CD4-positive, alpha-beta T cell (primary cell): ENCODE measurements around the gene KCNK17. TPM values are rescaled to one million over a fixed set of nuclear protein-coding genes. Genes with fewer than 3 reads are reported as not detected.
"Not testable (repeated sequence)": the region's sequence is repeated elsewhere in the genome, so short reads cannot be mapped to it uniquely, and the experiment has no call there.

Source experiments
- ATAC-seq: fragments of 200-7000 bp; cut with Tn5 transposase; one replicate; pipeline ENCODE4 v1.10.0; 2022; ENCODE audit warnings: mild to moderate bottlenecking; ENCODE audit not compliant: poor library complexity
- CTCF ChIA-PET: fragments of 350-600 bp; sonication (Branson Sonifier 250); formaldehyde crosslinking; loops from one replicate; lab custom pipeline; 2021; ENCODE audit warnings: antibody characterized with exemption, inconsistent platforms; lab: Charles Lee
- POLR2A ChIA-PET: fragments of 350-600 bp; sonication (Branson Sonifier 250); formaldehyde crosslinking; loops from one replicate; lab custom pipeline; 2021; ENCODE audit warnings: antibody characterized with exemption, inconsistent platforms; lab: Charles Lee
- DNase-seq, 14 experiments: peaks; one replicate each; pipeline ENCODE4 v3.0.0-alpha.2; 2013 to 2020; ENCODE audit warnings: mixed read lengths in 2 of 14
- H3K27ac ChIP-seq, 2 donors: one replicate each; pipeline versions ENCODE4 v1.5.1 to v1.7.0; 2013; ENCODE audit warnings: low read length in 2 of 2, low read depth in 1 of 2, mild to moderate bottlenecking in 1 of 2
- H3K27me3 ChIP-seq, 2 experiments: 1 replicate in 1 of 2; 2 replicates in 1 of 2; pipeline versions ENCODE4 v1.6.1 to v1.7.0; 2013; ENCODE audit warnings: low read length in 2 of 2, control low read depth in 1 of 2, mild to moderate bottlenecking in 1 of 2, moderate library complexity in 1 of 2; ENCODE audit not compliant: insufficient read depth in 2 of 2, control insufficient read depth in 1 of 2
- H3K36me3 ChIP-seq: one replicate; pipeline ENCODE4 v1.6.1; 2013; ENCODE audit warnings: low read length, control low read depth; ENCODE audit not compliant: insufficient read depth
- H3K4me1 ChIP-seq: one replicate; pipeline ENCODE4 v1.6.1; 2013; ENCODE audit warnings: low read length, control low read depth; ENCODE audit not compliant: insufficient read depth
- H3K4me3 ChIP-seq: one replicate; pipeline ENCODE4 v1.5.1; 2013; ENCODE audit warnings: mild to moderate bottlenecking, low read length, moderate library complexity
- H3K9me3 ChIP-seq, 2 experiments: 1 replicate in 1 of 2; 2 replicates in 1 of 2; pipeline versions ENCODE4 v1.6.1 to v1.7.0; 2013; ENCODE audit warnings: low read length in 2 of 2, mild to moderate bottlenecking in 2 of 2, control low read depth in 1 of 2, moderate library complexity in 1 of 2; ENCODE audit not compliant: control insufficient read depth in 1 of 2, insufficient read depth in 1 of 2
- H3K27ac Mint-ChIP-seq: one replicate; pipeline ENCODE4 v1.8.0; 2020; ENCODE audit warnings: mixed read lengths
- H3K27me3 Mint-ChIP-seq: one replicate; pipeline ENCODE4 v1.8.0; 2021; ENCODE audit warnings: mixed read lengths
- H3K36me3 Mint-ChIP-seq: one replicate; pipeline ENCODE4 v1.8.0; 2021; ENCODE audit warnings: low read depth, mixed read lengths
- H3K4me1 Mint-ChIP-seq: one replicate; pipeline ENCODE4 v1.8.0; 2021; ENCODE audit warnings: low read depth, mixed read lengths
- H3K4me3 Mint-ChIP-seq: one replicate; pipeline ENCODE4 v1.8.0; 2020; ENCODE audit warnings: mild to moderate bottlenecking, mixed read lengths
- H3K9me3 Mint-ChIP-seq: one replicate; pipeline ENCODE4 v1.8.0; 2020; ENCODE audit warnings: mixed read lengths
- intact Hi-C, 2 experiments: fragments of 100-400 bp; cut with DNase I in 1 of 2; cut with micrococcal nuclease in 1 of 2; formaldehyde crosslinking; loops; one replicate each; pipeline versions ENCODE4 v1.15.1 to v1.9.0; 2023 to 2025; cut with DNase I, micrococcal nuclease
- total RNA-seq, 174 experiments: library from RNA in 2 of 174; stranded (reverse) in 2 of 174; gene quantifications; one replicate each; pipeline ENCODE4 v1.2.3 and lab custom pipeline; 2021 to 2026
- TF ChIP-seq, protein P1 (sequence below): fragments of 200-600 bp; IDR thresholded peaks from one replicate; pipeline ENCODE4 v1.8.0; 2022; ENCODE audit warnings: antibody characterized with exemption, mild to moderate bottlenecking

The KCNK17 gene
- total RNA-seq, 2 experiments from 2014 or later, result not detected

DNA sequence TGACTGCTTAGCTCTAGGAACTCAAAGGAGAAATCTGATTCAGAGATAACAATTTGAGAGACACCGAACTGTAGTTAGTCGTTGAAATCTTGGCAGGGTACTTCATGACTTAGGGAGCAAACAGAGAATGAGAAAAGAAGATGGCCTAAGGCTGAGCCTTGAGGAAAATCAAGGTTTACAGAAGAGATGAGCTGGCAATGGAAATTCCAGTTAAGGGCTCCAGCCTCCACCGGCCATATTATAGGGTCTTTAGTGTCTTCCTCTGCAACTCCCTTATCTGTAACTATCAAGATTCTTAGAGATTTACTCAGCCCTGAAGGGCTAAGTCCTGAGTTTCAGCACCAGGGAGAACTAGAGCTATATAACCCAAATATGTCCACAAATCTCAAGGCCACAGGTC, 26.6 kb downstream of the KCNK17 start:
- POLR2A ChIA-PET, result no interaction called here

DNA sequence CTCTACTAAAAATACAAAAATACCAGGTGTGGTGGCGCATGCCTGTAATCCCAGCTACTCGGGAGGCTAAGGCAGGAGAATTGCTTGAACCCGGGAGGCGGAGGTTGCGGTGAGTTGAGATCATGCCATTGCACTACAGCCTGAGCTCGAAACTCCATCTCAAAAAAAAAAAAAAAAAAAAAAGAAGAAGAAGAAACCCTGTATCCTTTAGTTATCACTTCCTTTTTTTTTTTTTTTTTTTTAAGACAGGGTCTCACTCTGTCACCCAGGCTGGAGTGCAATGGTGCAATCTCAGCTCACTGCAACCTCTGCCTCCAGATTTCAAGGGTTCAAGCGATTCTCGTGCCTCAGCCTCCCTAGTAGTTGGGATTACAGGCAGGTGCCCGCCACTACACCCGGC, 27.6 kb downstream of the KCNK17 start:
- H3K27ac Mint-ChIP-seq, H3K4me1 ChIP-seq, DNase-seq, H3K4me1 Mint-ChIP-seq, H3K36me3 Mint-ChIP-seq, H3K9me3 ChIP-seq, H3K27ac ChIP-seq, H3K27me3 ChIP-seq, H3K4me3 Mint-ChIP-seq, POLR2A ChIA-PET, H3K36me3 ChIP-seq, H3K9me3 Mint-ChIP-seq, ATAC-seq, H3K4me3 ChIP-seq, intact Hi-C loops, CTCF ChIA-PET, H3K27me3 Mint-ChIP-seq: not testable (repeated sequence)

More for the DNA sequence above, 26.6 kb downstream of the KCNK17 start:
- CTCF ChIA-PET, result no interaction called here
- no peaks in the 10 kb centered on the region for H3K27me3 ChIP-seq
- no peaks in the 10 kb centered on the region for H3K27me3 Mint-ChIP-seq
- no peaks in the 10 kb centered on the region for H3K9me3 ChIP-seq
- H3K27ac Mint-ChIP-seq, result no peak overlapping the region
- H3K4me3 ChIP-seq, result no peak overlapping the region
- no peak for ATAC-seq
- H3K9me3 Mint-ChIP-seq, result no peaks in the 10 kb centered on the region
- no peaks in the 10 kb centered on the region for H3K4me1 Mint-ChIP-seq
- intact Hi-C loops, result no loop called here
- no peaks in the 10 kb centered on the region for H3K36me3 Mint-ChIP-seq
- H3K4me1 ChIP-seq, result no peaks in the 10 kb centered on the region
- no peak for DNase-seq
- H3K4me3 Mint-ChIP-seq, result no peak overlapping the region
- TF ChIP-seq, protein P1, sequence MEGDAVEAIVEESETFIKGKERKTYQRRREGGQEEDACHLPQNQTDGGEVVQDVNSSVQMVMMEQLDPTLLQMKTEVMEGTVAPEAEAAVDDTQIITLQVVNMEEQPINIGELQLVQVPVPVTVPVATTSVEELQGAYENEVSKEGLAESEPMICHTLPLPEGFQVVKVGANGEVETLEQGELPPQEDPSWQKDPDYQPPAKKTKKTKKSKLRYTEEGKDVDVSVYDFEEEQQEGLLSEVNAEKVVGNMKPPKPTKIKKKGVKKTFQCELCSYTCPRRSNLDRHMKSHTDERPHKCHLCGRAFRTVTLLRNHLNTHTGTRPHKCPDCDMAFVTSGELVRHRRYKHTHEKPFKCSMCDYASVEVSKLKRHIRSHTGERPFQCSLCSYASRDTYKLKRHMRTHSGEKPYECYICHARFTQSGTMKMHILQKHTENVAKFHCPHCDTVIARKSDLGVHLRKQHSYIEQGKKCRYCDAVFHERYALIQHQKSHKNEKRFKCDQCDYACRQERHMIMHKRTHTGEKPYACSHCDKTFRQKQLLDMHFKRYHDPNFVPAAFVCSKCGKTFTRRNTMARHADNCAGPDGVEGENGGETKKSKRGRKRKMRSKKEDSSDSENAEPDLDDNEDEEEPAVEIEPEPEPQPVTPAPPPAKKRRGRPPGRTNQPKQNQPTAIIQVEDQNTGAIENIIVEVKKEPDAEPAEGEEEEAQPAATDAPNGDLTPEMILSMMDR, result no peak
- no peak overlapping the region for H3K27ac ChIP-seq
- H3K36me3 ChIP-seq, result no peaks in the 10 kb centered on the region

DNA sequence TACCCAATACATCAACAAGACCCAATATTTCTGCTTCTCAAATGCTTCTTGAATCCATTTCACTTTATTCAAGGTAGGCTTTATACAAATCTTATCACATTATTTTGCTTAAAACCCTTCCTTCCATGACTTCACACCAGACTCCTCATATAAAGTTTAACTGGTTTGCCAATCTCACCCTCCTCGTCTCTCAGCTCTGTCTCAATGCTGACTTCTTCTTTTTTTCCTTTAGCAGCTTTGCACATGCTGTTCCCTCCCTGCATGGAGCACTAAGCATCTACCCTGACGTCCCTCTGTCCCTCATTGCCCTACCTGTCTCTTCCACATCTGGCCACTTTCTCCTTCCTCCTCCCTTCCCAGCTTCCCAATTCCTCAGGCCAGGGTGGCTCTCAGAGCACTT, 31.4 kb downstream of the KCNK17 start:
- Mint-ChIP-seq H3K27ac (no peak overlapping the region), H3K4me3 (no peak overlapping the region), H3K27me3 (no peaks in the 10 kb centered on the region), H3K36me3 (no peaks in the 10 kb centered on the region), H3K4me1 (no peaks in the 10 kb centered on the region), H3K9me3 (no peaks in the 10 kb centered on the region)
- no peaks in the 10 kb centered on the region for H3K27me3 ChIP-seq
- no peaks in the 10 kb centered on the region for H3K9me3 ChIP-seq
- intact Hi-C loops, result no loop called here
- no peaks in the 10 kb centered on the region for H3K36me3 ChIP-seq
- no peaks in the 10 kb centered on the region for H3K4me1 ChIP-seq
- DNase-seq (no peak), ATAC-seq (no peak)
- TF ChIP-seq, protein P1, result no peak
- H3K4me3 ChIP-seq, result no peak overlapping the region
- POLR2A ChIA-PET, result no interaction called here
- no peak overlapping the region for H3K27ac ChIP-seq
- CTCF ChIA-PET, result interaction anchor here (0.8 kb wide), 1 partner anchor 20 kb away, joined by 3 read pairs; no protein-coding TSS in a partner anchor

DNA sequence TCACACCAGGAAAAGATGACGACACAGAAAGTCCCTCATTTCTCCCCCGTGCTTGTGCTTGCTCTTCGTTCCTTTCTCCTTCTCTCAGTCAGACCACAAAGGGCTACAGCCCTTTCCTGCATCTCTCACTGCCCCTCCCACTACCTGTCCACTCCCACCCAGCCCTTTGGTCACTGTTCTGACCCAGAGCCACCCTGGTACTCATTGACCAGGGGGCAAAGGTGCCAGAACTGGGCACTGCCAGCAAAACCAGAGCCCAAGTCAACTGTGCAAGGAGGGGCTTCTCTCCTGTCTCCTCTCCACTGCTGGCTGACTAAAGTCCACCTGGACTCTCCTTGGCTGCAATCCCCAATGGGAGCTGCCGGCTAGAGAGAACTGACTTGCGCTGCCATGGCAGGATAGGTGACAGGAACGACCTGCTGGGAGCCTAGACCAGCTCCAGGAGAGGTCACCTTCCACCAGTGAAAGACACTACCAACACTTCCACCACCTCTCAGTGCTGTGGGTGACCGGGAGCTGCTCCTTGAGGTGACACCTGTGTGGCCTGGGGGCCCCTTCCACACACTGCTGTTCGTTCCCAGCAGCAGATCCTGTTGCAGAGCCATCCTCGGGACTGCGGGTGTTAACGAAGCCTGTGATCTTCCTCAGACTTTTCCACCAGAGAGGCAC, 32.8 kb downstream of the KCNK17 start:
- H3K4me1 Mint-ChIP-seq, result no peaks in the 10 kb centered on the region
- no peaks in the 10 kb centered on the region for H3K9me3 Mint-ChIP-seq
- DNase-seq, result no peak
- intact Hi-C loops, result no loop called here
- no peak for ATAC-seq
- H3K4me3 ChIP-seq, result no peak overlapping the region
- H3K4me3 Mint-ChIP-seq, result no peak overlapping the region
- POLR2A ChIA-PET, result no interaction called here
- no peaks in the 10 kb centered on the region for H3K4me1 ChIP-seq
- no peaks in the 10 kb centered on the region for H3K36me3 ChIP-seq
- H3K36me3 Mint-ChIP-seq, result no peaks in the 10 kb centered on the region
- no peaks in the 10 kb centered on the region for H3K27me3 ChIP-seq
- CTCF ChIA-PET, result no interaction called here
- no peaks in the 10 kb centered on the region for H3K9me3 ChIP-seq
- H3K27ac Mint-ChIP-seq, result no peak overlapping the region
- no peaks in the 10 kb centered on the region for H3K27me3 Mint-ChIP-seq
- no peak overlapping the region for H3K27ac ChIP-seq
- TF ChIP-seq, protein P1, result no peak
